ENCODE measurements around the gene THAP11. TPM values are rescaled to one million over a fixed set of nuclear protein-coding genes. Genes with fewer than 3 reads are reported as not detected.

Gene THAP11
- total RNA-seq, 1 donor from 2014 or later = 46.7 TPM

DNA sequence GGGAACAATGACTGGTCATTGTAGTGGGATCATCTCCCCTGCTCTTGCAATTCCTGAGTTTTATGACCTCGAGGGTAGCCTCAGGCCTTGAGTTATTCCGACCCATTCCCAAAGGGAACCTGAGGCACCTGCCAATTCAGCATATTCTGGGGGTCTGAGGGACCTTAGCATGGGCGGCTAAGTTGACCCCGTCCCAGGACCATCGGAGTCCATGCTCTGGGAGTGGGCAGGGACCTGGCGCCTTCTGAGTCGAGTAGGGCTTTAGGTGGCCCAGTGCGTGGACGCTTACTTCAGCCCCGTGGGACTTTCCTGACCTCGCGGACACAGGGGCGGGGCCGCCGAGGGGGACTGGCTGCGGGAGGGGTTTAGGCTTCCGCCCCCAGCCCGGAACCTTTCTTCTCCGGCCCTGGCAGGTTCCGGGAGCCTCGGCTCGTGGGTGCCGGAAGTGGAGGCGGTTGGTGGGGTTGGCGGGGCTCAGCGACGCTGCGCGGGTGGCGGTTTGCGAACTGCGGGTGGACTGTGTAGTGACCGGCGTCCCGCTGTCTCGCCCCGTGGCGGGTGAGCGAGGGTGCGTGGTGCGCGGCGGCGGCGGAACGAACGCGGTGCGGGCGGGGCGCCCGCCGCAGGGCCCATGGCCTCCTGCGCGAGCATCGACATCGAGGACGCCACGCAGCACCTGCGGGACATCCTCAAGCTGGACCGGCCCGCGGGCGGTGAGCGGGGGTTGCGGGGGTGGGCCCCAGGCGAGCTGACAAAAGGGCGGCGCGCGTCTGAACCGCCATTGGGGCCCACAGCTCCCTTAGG, 30.7 kb downstream of the THAP11 start, which contains the start of gene EDC4:
TSS of gene EDC4 (plus strand) at position 422 of the 804 bp plus-strand sequence. CDS start at position 632, 210 bp downstream.
- TF ChIP-seq, protein P1, sequence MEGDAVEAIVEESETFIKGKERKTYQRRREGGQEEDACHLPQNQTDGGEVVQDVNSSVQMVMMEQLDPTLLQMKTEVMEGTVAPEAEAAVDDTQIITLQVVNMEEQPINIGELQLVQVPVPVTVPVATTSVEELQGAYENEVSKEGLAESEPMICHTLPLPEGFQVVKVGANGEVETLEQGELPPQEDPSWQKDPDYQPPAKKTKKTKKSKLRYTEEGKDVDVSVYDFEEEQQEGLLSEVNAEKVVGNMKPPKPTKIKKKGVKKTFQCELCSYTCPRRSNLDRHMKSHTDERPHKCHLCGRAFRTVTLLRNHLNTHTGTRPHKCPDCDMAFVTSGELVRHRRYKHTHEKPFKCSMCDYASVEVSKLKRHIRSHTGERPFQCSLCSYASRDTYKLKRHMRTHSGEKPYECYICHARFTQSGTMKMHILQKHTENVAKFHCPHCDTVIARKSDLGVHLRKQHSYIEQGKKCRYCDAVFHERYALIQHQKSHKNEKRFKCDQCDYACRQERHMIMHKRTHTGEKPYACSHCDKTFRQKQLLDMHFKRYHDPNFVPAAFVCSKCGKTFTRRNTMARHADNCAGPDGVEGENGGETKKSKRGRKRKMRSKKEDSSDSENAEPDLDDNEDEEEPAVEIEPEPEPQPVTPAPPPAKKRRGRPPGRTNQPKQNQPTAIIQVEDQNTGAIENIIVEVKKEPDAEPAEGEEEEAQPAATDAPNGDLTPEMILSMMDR (conservative IDR thresholded peaks at IDR 0.05) = no peak
- Mint-ChIP-seq H3K4me3 (peak within 1 kb of the TSS; percentile 95), H3K27me3 (ENCODE audit: low read depth) (no peaks in the 10 kb centered on the region), H3K27ac (ENCODE audit: unreplicated experiment) (peak within 1 kb of the TSS; percentile 94), H3K4me1 (peaks cover 28% of the 10 kb centered on the region), H3K36me3 (ENCODE audit: low read depth) (peaks cover 8% of the 10 kb centered on the region), H3K9me3 (no peaks in the 10 kb centered on the region)
- DNase-seq (ENCODE audit: low read depth, low spot score) = peak; percentile 71

DNA sequence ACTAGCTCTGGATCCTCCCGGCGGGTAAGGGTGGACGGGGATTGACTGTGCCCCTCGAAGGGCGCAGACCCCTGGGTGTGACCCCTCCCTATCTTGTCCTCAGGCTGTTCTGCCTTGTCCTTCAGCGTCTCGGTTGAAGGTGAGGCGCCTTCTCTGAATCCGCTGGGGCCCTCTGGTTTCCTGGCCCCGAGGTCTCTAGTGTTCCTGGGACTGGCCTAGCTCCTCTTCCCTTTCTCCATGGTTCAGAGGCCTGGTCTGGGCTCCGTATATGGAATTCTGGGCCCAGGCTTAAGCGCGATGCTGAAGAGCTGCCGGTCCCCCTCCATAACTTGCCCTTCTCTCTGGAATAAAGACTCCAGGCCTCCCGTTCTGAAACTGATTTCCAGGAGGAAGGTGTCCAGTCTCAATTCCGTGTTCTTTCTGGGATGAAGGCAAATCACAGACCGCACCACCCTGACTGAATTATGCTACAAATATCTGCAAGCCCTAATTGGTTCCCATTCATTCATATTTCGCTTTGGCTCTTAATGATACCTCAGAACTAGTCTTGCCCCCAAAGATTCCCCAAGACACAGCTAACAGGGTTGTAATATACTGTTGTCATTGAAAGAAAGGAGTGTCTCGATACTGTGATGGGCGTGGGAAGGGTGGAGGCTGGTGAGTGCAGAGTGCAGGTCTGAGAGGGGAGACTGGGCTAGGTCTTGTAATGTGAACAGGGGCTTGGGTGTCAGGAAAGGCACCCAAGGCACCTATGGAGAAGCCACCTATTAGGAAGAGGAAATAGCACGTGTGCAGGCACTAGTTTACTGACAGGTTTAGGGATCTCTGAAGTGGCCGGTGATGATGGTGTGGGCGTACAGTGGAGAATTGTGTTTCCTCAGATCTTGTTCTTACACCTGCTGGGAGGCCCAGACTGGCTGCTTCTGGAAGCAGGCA, 31.6 kb downstream of the THAP11 start:
- no peaks in the 10 kb centered on the region for H3K27me3 Mint-ChIP-seq (ENCODE audit: low read depth)
- DNase-seq (ENCODE audit: low read depth, low spot score) = peak; percentile 17
- H3K4me1 Mint-ChIP-seq = peaks cover 28% of the 10 kb centered on the region
- H3K27ac Mint-ChIP-seq (ENCODE audit: unreplicated experiment) = peak overlapping the region; percentile 94
- H3K4me3 Mint-ChIP-seq = peak overlapping the region; percentile 95
- peaks cover 9% of the 10 kb centered on the region for H3K36me3 Mint-ChIP-seq (ENCODE audit: low read depth)
- no peaks in the 10 kb centered on the region for H3K9me3 Mint-ChIP-seq
- TF ChIP-seq, protein P1 (conservative IDR thresholded peaks at IDR 0.05) = no peak

DNA sequence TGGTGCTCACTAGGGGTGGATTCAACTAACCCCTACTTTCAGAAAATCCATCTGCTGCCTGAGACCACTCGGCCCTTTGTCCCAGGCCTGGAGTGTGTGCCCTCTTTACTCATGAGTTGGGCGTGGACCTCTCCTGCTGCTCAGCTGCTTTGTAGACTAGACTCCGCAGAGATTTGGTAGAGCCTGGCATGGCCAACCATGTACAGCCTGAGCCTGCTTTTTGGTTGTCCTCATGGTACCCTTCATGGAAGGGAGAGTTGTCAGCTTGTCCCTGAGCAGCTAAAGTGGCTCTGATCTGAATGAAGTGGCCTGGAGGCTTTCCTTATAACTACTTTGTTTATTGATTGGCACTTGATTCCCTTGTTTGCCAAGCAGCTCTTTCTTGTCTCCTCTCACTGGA, 32.3 kb downstream of the THAP11 start:
- Mint-ChIP-seq H3K9me3 (no peaks in the 10 kb centered on the region), H3K36me3 (ENCODE audit: low read depth) (peaks cover 9% of the 10 kb centered on the region), H3K27ac (ENCODE audit: unreplicated experiment) (peak overlapping the region; percentile 94), H3K4me3 (peak overlapping the region; percentile 95), H3K27me3 (ENCODE audit: low read depth) (no peaks in the 10 kb centered on the region), H3K4me1 (peaks cover 28% of the 10 kb centered on the region)
- DNase-seq (ENCODE audit: low read depth, low spot score) = no peak
- TF ChIP-seq, protein P1 (conservative IDR thresholded peaks at IDR 0.05) = no peak

DNA sequence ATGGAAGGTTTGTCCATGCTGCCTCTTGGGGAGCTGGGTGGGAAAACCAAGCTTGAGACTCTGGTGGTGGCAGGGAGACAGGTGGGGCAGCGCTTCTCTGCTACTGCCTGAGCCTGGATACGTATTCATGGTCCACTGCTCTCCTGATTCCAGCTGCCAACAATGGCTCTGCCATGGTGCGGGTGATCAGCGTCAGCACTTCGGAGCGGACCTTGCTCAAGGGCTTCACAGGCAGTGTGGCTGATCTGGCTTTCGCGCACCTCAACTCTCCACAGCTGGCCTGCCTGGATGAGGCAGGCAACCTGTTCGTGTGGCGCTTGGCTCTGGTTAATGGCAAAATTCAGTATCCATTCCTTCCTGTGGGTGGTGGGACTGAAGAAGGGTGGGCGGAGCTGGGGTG, 34.9 kb downstream of the THAP11 start:
- Mint-ChIP-seq H3K4me3 (no peak overlapping the region), H3K4me1 (peaks cover 28% of the 10 kb centered on the region), H3K27me3 (ENCODE audit: low read depth) (no peaks in the 10 kb centered on the region), H3K27ac (ENCODE audit: unreplicated experiment) (no peak overlapping the region), H3K36me3 (ENCODE audit: low read depth) (peaks cover 12% of the 10 kb centered on the region), H3K9me3 (no peaks in the 10 kb centered on the region)
- TF ChIP-seq, protein P1 (conservative IDR thresholded peaks at IDR 0.05) = no peak
- DNase-seq (ENCODE audit: low read depth, low spot score) = no peak

DNA sequence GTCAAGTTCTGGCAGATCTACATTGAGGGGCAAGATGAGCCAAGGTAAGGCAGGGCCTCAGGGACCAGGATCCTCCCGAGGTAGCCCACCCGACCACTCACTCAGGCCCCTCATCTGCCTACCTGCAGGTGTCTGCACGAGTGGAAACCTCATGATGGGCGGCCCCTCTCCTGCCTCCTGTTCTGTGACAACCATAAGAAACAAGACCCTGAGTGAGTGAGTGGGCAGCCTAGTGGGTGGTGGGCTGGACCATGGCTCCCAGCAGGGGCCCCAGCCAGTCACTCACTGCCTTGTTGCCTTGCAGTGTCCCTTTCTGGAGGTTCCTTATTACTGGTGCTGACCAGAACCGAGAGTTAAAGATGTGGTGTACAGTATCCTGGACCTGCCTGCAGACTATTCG, 36.1 kb downstream of the THAP11 start:
- no peak for DNase-seq (ENCODE audit: low read depth, low spot score)

More for the DNA sequence above, 36.1 kb downstream of the THAP11 start:
- H3K27ac Mint-ChIP-seq (ENCODE audit: unreplicated experiment) = no peak overlapping the region
- H3K4me1 Mint-ChIP-seq = peaks cover 22% of the 10 kb centered on the region
- no peaks in the 10 kb centered on the region for H3K9me3 Mint-ChIP-seq
- H3K36me3 Mint-ChIP-seq (ENCODE audit: low read depth) = peaks cover 12% of the 10 kb centered on the region
- TF ChIP-seq, protein P1 (conservative IDR thresholded peaks at IDR 0.05) = no peak
- no peaks in the 10 kb centered on the region for H3K27me3 Mint-ChIP-seq (ENCODE audit: low read depth)
- H3K4me3 Mint-ChIP-seq = no peak overlapping the region

Data from neural crest cell (in vitro differentiated cells).